ENCODE data around the gene HS3ST3B1.

DNA sequence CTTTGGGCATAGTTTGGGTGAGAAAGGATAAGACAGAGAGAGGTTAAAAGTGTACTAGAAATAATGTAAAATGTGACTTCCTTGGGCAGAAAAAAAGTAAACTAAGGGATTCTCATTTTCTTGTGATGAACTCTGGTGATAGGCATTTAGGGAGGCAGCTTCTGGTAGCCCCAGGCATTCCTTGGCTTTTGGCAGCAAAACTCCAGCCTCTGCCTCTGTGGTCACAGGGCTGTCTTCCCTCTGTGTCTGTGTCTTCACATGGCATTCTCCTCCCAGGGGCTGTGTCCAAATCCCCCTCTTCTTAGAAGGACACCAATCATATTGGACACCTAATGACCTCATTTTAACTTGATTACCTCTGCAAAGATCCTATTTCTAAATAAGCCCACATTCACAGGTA is 54.7 kb downstream of the HS3ST3B1 start:
- TF ChIP-seq, protein P1, sequence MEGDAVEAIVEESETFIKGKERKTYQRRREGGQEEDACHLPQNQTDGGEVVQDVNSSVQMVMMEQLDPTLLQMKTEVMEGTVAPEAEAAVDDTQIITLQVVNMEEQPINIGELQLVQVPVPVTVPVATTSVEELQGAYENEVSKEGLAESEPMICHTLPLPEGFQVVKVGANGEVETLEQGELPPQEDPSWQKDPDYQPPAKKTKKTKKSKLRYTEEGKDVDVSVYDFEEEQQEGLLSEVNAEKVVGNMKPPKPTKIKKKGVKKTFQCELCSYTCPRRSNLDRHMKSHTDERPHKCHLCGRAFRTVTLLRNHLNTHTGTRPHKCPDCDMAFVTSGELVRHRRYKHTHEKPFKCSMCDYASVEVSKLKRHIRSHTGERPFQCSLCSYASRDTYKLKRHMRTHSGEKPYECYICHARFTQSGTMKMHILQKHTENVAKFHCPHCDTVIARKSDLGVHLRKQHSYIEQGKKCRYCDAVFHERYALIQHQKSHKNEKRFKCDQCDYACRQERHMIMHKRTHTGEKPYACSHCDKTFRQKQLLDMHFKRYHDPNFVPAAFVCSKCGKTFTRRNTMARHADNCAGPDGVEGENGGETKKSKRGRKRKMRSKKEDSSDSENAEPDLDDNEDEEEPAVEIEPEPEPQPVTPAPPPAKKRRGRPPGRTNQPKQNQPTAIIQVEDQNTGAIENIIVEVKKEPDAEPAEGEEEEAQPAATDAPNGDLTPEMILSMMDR (IDR thresholded peaks at IDR 0.05), result no peak
- TF ChIP-seq POLR2AphosphoS5 (IDR thresholded peaks at IDR 0.05), result no peak
- no peak for TF ChIP-seq EP300 (IDR thresholded peaks at IDR 0.05; ENCODE audit: low read depth)

All from transverse colon (tissue), 4 donors.